IPS-18c (cell line): Measurements from ENCODE around the gene USH2A.
"Not testable (repeated sequence)": the region's sequence is repeated elsewhere in the genome, so short reads cannot be mapped to it uniquely, and the experiment has no call there.

ENCODE experiments used
- H3K4me3 ChIP-seq: 2 replicates; pipeline ENCODE4 v1.7.0; 2013; ENCODE audit warnings: low read depth, mild to moderate bottlenecking, low read length, moderate library complexity; ENCODE audit not compliant: insufficient read depth
- H3K9me3 ChIP-seq: one replicate; pipeline ENCODE4 v1.6.1; 2013; ENCODE audit warnings: mild to moderate bottlenecking, low read length, moderate library complexity; ENCODE audit not compliant: control insufficient read depth, insufficient read depth

The USH2A gene

GRCh38 chr1:216425577-216425976, 2.3 kb upstream of the USH2A start:
- no peaks in the 10 kb centered on the region for H3K9me3 ChIP-seq

GRCh38 chr1:216420746-216421145, 2.5 kb downstream of the USH2A start:
- no peak overlapping the region for H3K4me3 ChIP-seq
- no peaks in the 10 kb centered on the region for H3K9me3 ChIP-seq

More at GRCh38 chr1:216425577-216425976, 2.3 kb upstream of the USH2A start:
- no peak overlapping the region for H3K4me3 ChIP-seq

- no peak overlapping the region for H3K4me3 ChIP-seq
- H3K9me3 ChIP-seq = no peaks in the 10 kb centered on the region
These were observed 3.0 kb downstream of the USH2A start for GRCh38 chr1:216420263-216420662.

- Histone ChIP-seq H3K4me3 (no peak overlapping the region), H3K9me3 (no peaks in the 10 kb centered on the region)
These were observed 6.8 kb downstream of the USH2A start for GRCh38 chr1:216416488-216416887.

GRCh38 chr1:216410026-216410425, 13.2 kb downstream of the USH2A start:
- no peak overlapping the region for H3K4me3 ChIP-seq
- no peaks in the 10 kb centered on the region for H3K9me3 ChIP-seq

- Histone ChIP-seq H3K4me3 (no peak overlapping the region), H3K9me3 (no peaks in the 10 kb centered on the region)
These were observed 32.3 kb downstream of the USH2A start for GRCh38 chr1:216390956-216391355.

GRCh38 chr1:216389774-216390173, 33.5 kb downstream of the USH2A start:
- Histone ChIP-seq H3K4me3 (no peak overlapping the region), H3K9me3 (no peaks in the 10 kb centered on the region)

- no peak overlapping the region for H3K4me3 ChIP-seq
- no peaks in the 10 kb centered on the region for H3K9me3 ChIP-seq
These were observed 34.7 kb downstream of the USH2A start for GRCh38 chr1:216388558-216388957.

GRCh38 chr1:216387782-216388181, 35.5 kb downstream of the USH2A start:
- no peak overlapping the region for H3K4me3 ChIP-seq
- H3K9me3 ChIP-seq = no peaks in the 10 kb centered on the region

- H3K9me3 ChIP-seq = no peaks in the 10 kb centered on the region
These were observed 43.8 kb downstream of the USH2A start for GRCh38 chr1:216379441-216379840.

GRCh38 chr1:216368249-216368648, 55.0 kb downstream of the USH2A start:
- no peaks in the 10 kb centered on the region for H3K9me3 ChIP-seq
- H3K4me3 ChIP-seq = no peak overlapping the region

More at GRCh38 chr1:216379441-216379840, 43.8 kb downstream of the USH2A start:
- no peak overlapping the region for H3K4me3 ChIP-seq

GRCh38 chr1:216366979-216367378, 56.3 kb downstream of the USH2A start:
- Histone ChIP-seq H3K4me3 (no peak overlapping the region), H3K9me3 (no peaks in the 10 kb centered on the region)

GRCh38 chr1:216356945-216357344, 66.3 kb downstream of the USH2A start:
- H3K4me3 ChIP-seq = no peak overlapping the region
- peaks cover 2% of the 10 kb centered on the region for H3K9me3 ChIP-seq

- H3K4me3 ChIP-seq = no peak overlapping the region
- peaks cover 2% of the 10 kb centered on the region for H3K9me3 ChIP-seq
These were observed 73.1 kb downstream of the USH2A start for GRCh38 chr1:216350186-216350585.

- no peak overlapping the region for H3K4me3 ChIP-seq
- no peaks in the 10 kb centered on the region for H3K9me3 ChIP-seq
These were observed 76.7 kb downstream of the USH2A start for GRCh38 chr1:216346526-216346925.

GRCh38 chr1:216340542-216340941, 82.7 kb downstream of the USH2A start:
- not testable (repeated sequence) for H3K4me3 ChIP-seq, H3K9me3 ChIP-seq

- Histone ChIP-seq H3K4me3 (no peak overlapping the region), H3K9me3 (no peaks in the 10 kb centered on the region)
These were observed 90.8 kb downstream of the USH2A start for GRCh38 chr1:216332462-216332861.

GRCh38 chr1:216332003-216332402, 91.2 kb downstream of the USH2A start:
- Histone ChIP-seq H3K4me3 (no peak overlapping the region), H3K9me3 (no peaks in the 10 kb centered on the region)

- Histone ChIP-seq H3K9me3 (no peaks in the 10 kb centered on the region), H3K4me3 (no peak overlapping the region)
These were observed 92.0 kb downstream of the USH2A start for GRCh38 chr1:216331211-216331610.
